Astrocyte of the spinal cord (primary cell): ENCODE measurements around the gene AAMP.

Source experiments
- DNase-seq: peaks from one replicate; pipeline ENCODE4 v3.0.0; 2011; ENCODE audit warnings: low read depth, low spot score
- H3K4me3 ChIP-seq: 2 replicates; pipeline ENCODE4 v1.5.1; 2011; ENCODE audit warnings: low read depth, mild to moderate bottlenecking, low read length, moderate library complexity
- CTCF ChIP-seq: IDR thresholded peaks from 2 replicates; pipeline ENCODE4 v1.5.1; 2012; ENCODE audit warnings: low read depth, mild to moderate bottlenecking, low read length, inconsistent platforms
- in situ Hi-C: cut with HindIII; loops from 2 replicates; pipeline ENCODE4 v1.10.0; 2017; ENCODE audit warnings: low sequenced_read_pairs

AAMP gene

GRCh38 chr2:218280260-218280870 is 10.4 kb upstream of the AAMP start:
- no peak for DNase-seq
- H3K4me3 ChIP-seq, result no peak overlapping the region
- in situ Hi-C loops, result no loop called here
- no peak for TF ChIP-seq CTCF

GRCh38 chr2:218278531-218279360 is 8.8 kb upstream of the AAMP start:
- no peak overlapping the region for H3K4me3 ChIP-seq
- TF ChIP-seq CTCF, result no peak
- DNase-seq, result no peak
- in situ Hi-C loops, result no loop called here

GRCh38 chr2:218277921-218278320 is 8.0 kb upstream of the AAMP start:
- in situ Hi-C loops, result no loop called here
- no peak for TF ChIP-seq CTCF
- DNase-seq, result no peak
- no peak overlapping the region for H3K4me3 ChIP-seq

GRCh38 chr2:218276986-218277755 is 7.2 kb upstream of the AAMP start:
- H3K4me3 ChIP-seq, result no peak overlapping the region
- no peak for DNase-seq
- TF ChIP-seq CTCF, result no peak
- in situ Hi-C loops, result no loop called here

GRCh38 chr2:218275371-218276072 is 5.6 kb upstream of the AAMP start:
- no peak for TF ChIP-seq CTCF
- in situ Hi-C loops, result no loop called here
- no peak for DNase-seq
- no peak overlapping the region for H3K4me3 ChIP-seq

- no peak for TF ChIP-seq CTCF
- in situ Hi-C loops, result no loop called here
- H3K4me3 ChIP-seq, result no peak overlapping the region
- DNase-seq, result no peak
These were observed 4.6 kb upstream of the AAMP start for GRCh38 chr2:218274586-218274985.
